Transverse colon (tissue), 3 donors: Measurements from ENCODE around the gene PDE4D.

Experiments
- EP300 ChIP-seq: sonication (generic); formaldehyde crosslinking; IDR thresholded peaks from one replicate; pipeline ENCODE4 v1.6.1; 2017; ENCODE audit warnings: antibody characterized with exemption, low read depth
- TF ChIP-seq, protein P1 (sequence below), 5 experiments: fragments of 200-600 bp in 3 of 5; fragments of 450-650 bp in 2 of 5; sonication (generic) in 3 of 5; IDR thresholded peaks; 1 replicate in 2 of 5; 2 replicates in 3 of 5; pipeline ENCODE4 v1.5.1; 2016 to 2017; ENCODE audit warnings: antibody characterized with exemption in 5 of 5, inconsistent platforms in 3 of 5, mild to moderate bottlenecking in 2 of 5, moderate library complexity in 1 of 5

DNA sequence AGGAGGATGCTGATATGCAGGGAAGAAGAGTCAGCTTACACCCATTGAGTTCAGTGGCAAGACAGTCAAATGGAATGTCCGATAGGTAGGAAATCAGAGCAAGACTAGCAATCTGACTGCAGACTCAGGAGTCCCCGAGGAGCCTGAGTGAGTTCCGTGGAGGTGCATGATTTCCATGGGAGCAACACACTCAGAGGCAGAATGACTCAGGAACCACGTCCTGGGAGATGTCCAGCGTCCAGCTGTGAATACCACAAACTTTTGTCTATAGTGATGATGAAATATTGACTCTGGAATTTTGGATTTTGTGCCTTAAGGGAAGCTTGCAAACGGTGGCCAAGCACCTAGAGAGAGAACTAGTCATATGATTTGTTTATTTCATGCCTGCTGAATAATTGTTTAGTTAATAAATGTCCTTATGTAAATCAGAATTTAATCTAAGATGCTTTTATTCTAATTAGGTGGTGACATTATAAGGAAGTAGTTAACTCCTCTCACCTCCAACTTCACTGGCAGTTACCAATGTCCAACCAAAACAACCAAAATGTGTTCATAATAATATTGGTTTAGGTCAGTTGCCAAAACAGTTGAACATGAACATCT is 100.4 kb downstream of the PDE4D start:
- TF ChIP-seq, protein P1, sequence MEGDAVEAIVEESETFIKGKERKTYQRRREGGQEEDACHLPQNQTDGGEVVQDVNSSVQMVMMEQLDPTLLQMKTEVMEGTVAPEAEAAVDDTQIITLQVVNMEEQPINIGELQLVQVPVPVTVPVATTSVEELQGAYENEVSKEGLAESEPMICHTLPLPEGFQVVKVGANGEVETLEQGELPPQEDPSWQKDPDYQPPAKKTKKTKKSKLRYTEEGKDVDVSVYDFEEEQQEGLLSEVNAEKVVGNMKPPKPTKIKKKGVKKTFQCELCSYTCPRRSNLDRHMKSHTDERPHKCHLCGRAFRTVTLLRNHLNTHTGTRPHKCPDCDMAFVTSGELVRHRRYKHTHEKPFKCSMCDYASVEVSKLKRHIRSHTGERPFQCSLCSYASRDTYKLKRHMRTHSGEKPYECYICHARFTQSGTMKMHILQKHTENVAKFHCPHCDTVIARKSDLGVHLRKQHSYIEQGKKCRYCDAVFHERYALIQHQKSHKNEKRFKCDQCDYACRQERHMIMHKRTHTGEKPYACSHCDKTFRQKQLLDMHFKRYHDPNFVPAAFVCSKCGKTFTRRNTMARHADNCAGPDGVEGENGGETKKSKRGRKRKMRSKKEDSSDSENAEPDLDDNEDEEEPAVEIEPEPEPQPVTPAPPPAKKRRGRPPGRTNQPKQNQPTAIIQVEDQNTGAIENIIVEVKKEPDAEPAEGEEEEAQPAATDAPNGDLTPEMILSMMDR (IDR thresholded peaks at IDR 0.05), result no peak
- TF ChIP-seq EP300, result no peak
